Measurements from ENCODE around the gene CHST12. TPM values are rescaled to one million over a fixed set of nuclear protein-coding genes. Genes with fewer than 3 reads are reported as not detected.
A peak's percentile ranks its signal among the peaks of the same experiment; 100 is the strongest.

CHST12 gene
- total RNA-seq, 1 experiment from 2014 or later, result 17.3 TPM

DNA sequence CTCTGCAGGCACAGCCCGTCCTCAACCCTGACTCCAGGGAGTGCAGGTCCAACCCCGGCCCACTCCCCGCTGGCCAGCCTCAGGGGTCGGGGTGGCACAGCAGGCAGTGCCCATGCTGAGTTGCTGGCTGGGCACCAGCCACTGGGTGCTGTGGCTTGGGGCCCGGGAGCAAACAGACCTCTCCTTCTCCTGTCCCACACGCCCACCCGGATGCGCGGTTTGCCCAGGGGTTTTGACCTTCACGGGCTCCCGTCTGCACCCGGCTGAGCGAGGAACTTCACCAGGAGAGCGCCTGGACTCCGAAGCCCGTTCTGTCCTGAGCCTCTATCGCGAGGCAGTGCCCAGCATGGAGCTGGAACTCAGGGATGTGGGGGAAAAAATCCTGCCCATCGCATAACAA lies 75.4 kb downstream of the CHST12 start:
- DNase-seq (ENCODE audit: low spot score), result peak; percentile 70

GRCh38 chr7:2479276-2480069 lies 76.1 kb downstream of the CHST12 start:
- DNase-seq (ENCODE audit: low spot score), result no peak

GRCh38 chr7:2480070-2480408 lies 76.6 kb downstream of the CHST12 start:
- DNase-seq (ENCODE audit: low spot score), result no peak

DNA sequence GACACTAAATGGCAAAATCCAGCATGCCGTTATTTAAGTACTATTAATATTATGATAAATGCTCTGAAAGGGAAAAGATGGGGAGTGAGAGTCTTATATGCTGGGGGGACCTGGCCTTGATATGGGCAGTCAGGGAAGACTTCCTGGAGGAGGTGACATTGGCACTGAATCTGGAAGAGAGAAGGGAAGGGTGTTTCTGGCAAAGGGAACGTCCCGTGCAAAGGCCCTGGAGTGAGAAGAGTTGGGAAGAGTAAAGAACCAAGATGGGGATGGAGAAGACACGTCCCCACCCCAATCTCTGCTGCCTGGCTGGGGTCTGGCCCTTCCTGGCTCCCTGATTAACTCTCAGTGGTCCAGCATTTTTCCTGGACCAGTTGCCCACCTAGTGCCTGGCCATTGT lies 77.8 kb downstream of the CHST12 start:
- DNase-seq (ENCODE audit: low spot score), result no peak

DNA sequence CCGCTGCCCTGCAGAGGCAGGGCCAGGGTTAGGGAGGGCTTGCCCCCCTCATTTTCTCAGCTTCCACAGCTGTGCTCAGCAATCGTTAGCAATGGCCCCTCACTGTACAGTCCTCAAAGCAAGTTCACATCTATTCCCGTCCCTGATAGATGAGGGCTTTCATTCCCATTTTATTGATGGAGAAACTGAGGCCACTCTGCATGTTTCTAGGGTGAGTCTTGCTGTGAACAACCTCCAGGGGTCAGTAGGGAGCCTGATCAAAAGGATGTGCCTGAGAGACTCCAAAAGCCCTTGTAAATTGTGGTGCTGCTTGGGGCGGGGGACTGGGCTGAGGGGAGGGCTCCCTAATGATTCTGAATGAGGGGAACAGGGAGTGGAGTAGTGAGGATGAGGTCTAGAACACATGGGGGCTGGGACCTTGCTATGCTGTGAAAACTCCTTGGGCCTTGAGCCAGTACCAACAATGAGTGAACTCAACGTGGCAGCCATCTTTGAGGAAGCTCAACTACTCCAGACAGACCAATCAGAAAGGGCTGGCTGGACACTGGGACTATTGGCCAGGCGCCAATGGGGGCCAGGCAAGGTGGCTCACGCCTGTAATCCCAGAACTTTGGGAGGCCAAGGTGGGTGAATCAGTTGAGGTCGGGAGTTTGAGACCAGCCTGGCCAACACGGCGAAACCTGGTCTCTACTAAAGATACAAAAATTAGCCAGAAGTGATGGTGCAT lies 79.5 kb downstream of the CHST12 start:
- peak; percentile 34 for DNase-seq (ENCODE audit: low spot score)

GRCh38 chr7:2483494-2483893 lies 80.1 kb downstream of the CHST12 start:
- no peak for DNase-seq (ENCODE audit: low spot score)

DNA sequence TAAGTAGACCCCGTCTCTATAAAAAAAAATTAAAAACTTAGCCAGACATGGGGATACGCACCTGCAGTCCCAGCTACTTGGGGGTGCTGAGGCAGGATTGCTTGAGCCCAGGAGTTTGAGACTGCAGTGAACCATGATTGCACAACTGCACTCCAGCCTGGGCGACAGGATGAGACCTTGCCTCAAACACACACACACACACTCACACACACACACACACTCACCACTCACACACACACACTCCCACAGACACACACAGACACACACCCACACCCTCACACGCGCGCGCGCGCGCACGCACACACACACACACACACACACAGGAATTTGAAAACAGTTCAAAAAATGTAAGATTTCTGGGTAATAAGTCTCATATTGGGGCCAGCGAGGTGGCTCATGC lies 81.5 kb downstream of the CHST12 start:
- no peak for DNase-seq (ENCODE audit: low spot score)

GRCh38 chr7:2487586-2488271 lies 84.3 kb downstream of the CHST12 start:
- no peak for DNase-seq (ENCODE audit: low spot score)

- no peak for DNase-seq (ENCODE audit: low spot score)
Measured at GRCh38 chr7:2488272-2488645, 84.8 kb downstream of the CHST12 start.

DNA sequence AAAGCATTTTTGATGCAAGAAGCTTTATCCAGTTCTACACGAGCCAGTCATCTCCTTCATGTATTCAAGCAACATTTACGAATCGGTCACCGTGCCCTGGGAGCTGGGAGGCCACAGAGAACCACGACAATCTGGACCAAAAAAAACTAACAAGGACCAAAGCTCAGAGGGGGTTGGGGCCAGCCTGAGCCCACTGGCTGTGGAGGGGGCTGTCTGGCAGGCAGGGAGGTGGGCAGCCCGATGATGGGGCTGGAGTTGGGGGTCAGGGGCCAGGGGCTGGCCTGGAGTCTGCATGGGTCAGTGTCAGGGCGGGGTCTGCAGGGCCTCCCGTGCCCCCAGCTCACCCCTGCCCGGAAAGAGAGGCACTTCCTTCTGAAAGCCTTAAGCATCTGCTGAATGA lies 85.3 kb downstream of the CHST12 start:
- DNase-seq (ENCODE audit: low spot score), result no peak

- no peak for DNase-seq (ENCODE audit: low spot score)
Measured at GRCh38 chr7:2490181-2490651, 86.8 kb downstream of the CHST12 start.

GRCh38 chr7:2492038-2492437 lies 88.6 kb downstream of the CHST12 start:
- no peak for DNase-seq (ENCODE audit: low spot score)

DNA sequence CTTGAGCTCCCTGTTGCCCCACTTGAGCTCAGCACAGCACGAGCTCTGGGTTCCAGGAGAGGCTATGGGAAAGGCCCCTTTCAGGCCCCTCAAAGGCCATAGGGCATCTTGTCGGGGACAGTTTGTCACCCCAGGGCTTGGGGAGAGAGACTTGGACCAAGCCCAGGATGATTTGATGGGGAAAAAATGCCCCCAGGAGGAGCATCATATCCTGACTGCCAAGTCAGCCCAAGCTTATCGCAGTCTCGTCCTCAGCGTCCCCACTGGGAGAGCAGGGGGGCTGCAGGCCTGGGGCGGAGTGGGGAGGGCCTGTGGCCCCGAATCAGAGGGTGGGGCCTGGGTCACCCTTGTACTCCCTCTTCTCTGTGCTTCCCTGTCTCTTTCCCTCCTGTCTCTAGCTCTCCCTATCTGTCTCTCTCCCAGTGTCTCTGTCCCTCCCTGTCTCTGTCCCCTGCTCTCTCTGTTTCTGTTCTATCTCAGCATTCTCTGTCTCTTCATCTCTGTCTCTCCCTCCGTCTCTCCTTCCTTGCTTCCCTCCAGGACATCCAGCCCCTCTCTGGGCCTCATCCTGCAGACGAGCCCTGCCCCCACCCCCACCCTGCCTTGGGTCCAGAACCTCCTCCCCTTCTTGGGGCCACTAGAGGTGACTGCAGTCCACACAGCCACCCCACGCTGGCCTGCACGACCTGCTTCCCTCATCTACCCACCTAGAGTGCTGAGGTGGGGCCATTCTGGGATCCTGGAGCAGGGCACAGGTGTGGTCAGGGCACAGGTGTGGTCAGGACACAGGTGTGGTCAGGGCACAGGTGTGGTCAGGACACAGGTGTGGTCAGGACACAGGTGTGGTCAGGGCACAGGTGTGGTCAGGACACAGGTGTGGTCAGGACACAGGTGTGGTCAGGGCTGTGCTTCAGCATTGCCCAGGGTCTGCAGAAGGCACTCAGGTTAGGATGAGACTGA lies 90.1 kb downstream of the CHST12 start:
- no peak for DNase-seq (ENCODE audit: low spot score)

DNA sequence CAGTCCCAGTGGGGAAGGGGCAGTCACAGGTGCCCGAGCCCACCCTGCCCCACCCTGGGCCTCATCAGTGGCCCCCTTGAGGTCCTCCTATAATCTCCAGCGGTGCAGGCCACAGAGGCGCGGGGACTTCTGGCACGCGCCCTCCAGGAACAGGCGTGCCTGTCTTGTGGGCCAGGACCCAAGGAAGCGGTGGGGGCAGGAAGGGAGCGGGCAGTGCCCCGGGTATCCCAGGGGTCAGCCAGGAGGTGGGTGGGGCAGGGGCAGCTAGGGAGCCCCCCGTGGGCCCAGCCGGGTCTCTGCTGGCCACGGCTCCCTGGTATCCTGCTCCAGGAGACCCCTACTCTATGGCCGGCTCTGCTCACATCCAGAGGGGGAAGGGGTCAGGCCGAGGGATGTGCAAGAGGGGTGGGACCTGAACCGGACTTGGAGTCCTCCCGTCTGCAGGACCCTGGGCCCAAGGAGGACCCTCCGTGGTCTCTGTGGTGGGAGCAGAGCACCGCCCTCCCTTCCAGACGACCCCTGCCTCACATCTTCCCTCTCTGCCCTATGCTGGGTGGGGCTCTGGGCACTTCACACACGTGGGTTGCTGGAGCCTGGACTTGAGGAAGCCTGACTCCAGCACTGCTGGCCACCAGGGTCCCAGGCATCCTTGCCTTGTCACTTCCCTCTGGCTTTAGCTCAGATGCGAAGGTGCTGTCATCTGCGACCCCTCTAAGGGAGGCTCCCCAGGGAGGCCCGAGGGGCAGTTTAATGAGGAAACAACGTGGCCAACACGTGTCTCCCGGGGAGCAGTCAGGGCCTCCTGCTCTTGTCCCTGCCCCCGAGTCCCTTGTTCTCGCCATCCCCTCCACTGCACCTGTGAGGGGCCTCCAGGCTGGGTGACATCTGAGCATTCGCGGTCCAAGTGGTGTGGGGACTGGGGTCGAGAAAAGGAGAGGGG lies 91.0 kb downstream of the CHST12 start:
- no peak for DNase-seq (ENCODE audit: low spot score)

GRCh38 chr7:2495418-2496299 lies 92.2 kb downstream of the CHST12 start:
- DNase-seq (ENCODE audit: low spot score), result no peak

- DNase-seq (ENCODE audit: low spot score), result no peak
Measured at GRCh38 chr7:2496375-2496774, 93.0 kb downstream of the CHST12 start.

DNA sequence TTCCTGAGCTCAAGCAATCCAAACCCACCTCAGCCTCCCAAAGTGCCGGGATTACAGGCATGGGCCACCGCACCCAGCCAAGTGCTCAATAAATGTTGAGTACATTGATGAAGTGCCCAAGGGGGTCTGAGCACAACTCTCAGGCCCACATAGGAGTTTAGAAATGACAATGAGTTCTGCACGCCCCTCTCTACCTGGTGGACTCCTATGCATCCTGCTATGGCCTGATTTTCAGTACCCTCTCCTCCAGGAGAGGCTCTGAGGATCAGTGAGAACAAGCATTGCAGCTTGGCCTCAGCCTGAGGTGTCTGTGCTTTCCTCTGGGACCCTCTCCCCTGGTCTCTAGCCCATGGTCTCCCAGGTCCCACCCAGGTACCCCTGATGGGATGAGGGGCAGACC lies 93.7 kb downstream of the CHST12 start:
- no peak for DNase-seq (ENCODE audit: low spot score)

DNA sequence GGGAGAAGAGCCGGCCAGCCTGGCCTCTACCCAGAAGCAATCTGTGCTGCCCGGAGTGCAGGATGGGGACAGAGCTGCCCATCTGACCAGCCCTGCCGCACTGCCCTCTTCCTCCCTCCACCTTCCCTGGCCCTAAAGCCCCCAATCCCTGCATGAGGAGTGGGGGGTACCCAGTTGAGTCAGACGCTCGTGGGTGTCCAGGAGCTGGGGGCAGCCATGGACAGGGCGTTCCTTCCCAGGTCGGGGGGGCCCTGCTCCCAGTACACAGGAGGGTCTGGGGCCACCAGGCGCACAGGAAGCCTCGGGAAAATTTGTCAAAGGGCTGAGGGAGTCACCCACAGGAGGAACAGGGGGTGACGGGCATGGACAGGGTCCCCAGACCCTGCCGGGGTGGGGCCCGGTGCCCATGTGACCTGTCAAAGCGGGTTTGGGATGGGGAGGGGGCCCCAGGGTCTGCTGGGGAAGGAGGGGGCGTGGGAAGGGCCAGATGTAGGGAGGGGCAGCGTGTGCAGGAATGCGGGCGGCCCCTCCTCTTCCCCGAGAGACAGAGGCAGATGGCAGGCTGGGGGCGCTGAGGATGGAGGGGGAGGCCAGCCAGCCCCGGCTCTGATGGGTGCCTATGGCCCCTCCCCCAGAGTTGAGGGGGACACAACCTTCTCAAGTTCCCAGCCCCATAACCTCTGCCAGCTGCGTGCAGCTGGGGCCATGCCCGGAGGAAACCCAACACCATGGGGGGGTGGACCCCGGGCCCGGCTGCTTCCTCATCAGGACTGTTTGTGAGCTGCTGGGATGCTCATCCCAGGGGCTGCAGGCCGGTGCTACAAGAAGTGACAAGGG lies 94.3 kb downstream of the CHST12 start:
- DNase-seq (ENCODE audit: low spot score), result no peak
